Activated B cell treated with CpG ODN at 0.5 μM for 24 hours (primary cell): ENCODE measurements around the gene MARS1. TPM values are rescaled to one million over a fixed set of nuclear protein-coding genes. Genes with fewer than 3 reads are reported as not detected.

ENCODE experiments used
- ATAC-seq: fragments of 200-7000 bp; cut with Tn5 transposase; one replicate; pipeline ENCODE4 v1.10.0; 2021; ENCODE audit warnings: low read depth, mild to moderate bottlenecking, moderate library complexity
- CTCF ChIA-PET: fragments of 350-600 bp; sonication (Branson Sonifier 250); formaldehyde crosslinking; loops from one replicate; lab custom pipeline; 2021; ENCODE audit warnings: antibody characterized with exemption; lab: Charles Lee
- POLR2A ChIA-PET: fragments of 350-600 bp; sonication (Branson Sonifier 250); formaldehyde crosslinking; loops from one replicate; lab custom pipeline; 2021; ENCODE audit warnings: antibody characterized with exemption; lab: Charles Lee
- DNase-seq: peaks from one replicate; pipeline ENCODE4 v3.0.0; 2022
- H3K27ac Mint-ChIP-seq: one replicate; pipeline ENCODE4 v1.8.0; 2020; ENCODE audit warnings: mixed read lengths
- H3K27me3 Mint-ChIP-seq: one replicate; pipeline ENCODE4 v1.8.0; 2021; ENCODE audit warnings: mixed read lengths
- H3K36me3 Mint-ChIP-seq: one replicate; pipeline ENCODE4 v1.8.0; 2021; ENCODE audit warnings: low read depth, mixed read lengths
- H3K4me1 Mint-ChIP-seq: one replicate; pipeline ENCODE4 v1.8.0; 2021; ENCODE audit warnings: mixed read lengths
- H3K4me3 Mint-ChIP-seq: one replicate; pipeline ENCODE4 v1.8.0; 2020; ENCODE audit warnings: mild to moderate bottlenecking, mixed read lengths
- H3K9me3 Mint-ChIP-seq: one replicate; pipeline ENCODE4 v1.8.0; 2020; ENCODE audit warnings: mixed read lengths
- intact Hi-C: fragments of 100-400 bp; cut with micrococcal nuclease; formaldehyde crosslinking; loops from one replicate; pipeline ENCODE4 v1.15.1; 2024
- total RNA-seq: library from RNA; stranded (reverse); gene quantifications from 2 replicates; pipeline ENCODE4 v1.2.3, GENCODE V29; 2022
- TF ChIP-seq, protein P1 (sequence below): fragments of 200-600 bp; IDR thresholded peaks from one replicate; pipeline ENCODE4 v1.8.0; 2022; ENCODE audit warnings: antibody characterized with exemption, mild to moderate bottlenecking

Gene MARS1
- total RNA-seq, 1 donor from 2014 or later = 425 TPM

DNA sequence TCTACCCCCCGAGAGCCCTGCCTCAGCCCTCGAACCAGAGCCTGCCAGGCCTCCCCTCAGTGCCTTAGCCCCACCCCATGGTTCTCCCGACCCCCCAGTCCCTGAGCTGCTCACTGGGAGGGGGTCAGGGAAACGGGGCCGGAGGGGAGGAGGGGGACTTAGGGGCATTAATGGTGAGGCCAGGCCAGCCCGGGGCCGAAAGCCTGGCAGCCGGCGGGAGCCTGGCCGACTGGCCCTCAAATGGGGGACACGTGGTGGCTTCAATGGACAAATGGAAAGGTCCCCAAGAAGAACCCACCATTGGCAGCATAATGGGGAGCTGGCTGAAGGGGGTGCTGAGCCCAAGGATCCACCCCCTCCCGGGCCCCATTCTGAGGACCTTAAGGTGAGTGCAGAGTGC lies 40.3 kb downstream of the MARS1 start:
- peaks cover 82% of the 10 kb centered on the region for H3K36me3 Mint-ChIP-seq
- no peak for ATAC-seq
- no peaks in the 10 kb centered on the region for H3K27me3 Mint-ChIP-seq
- CTCF ChIA-PET = no interaction called here
- POLR2A ChIA-PET = interaction anchor here (1.2 kb wide), 1 partner anchor 8 kb away, joined by 3 read pairs; no protein-coding TSS in a partner anchor
- H3K27ac Mint-ChIP-seq = no peak overlapping the region
- peaks cover 17% of the 10 kb centered on the region for H3K4me1 Mint-ChIP-seq
- no peak overlapping the region for H3K4me3 Mint-ChIP-seq
- no peaks in the 10 kb centered on the region for H3K9me3 Mint-ChIP-seq
- DNase-seq = no peak
- TF ChIP-seq, protein P1, sequence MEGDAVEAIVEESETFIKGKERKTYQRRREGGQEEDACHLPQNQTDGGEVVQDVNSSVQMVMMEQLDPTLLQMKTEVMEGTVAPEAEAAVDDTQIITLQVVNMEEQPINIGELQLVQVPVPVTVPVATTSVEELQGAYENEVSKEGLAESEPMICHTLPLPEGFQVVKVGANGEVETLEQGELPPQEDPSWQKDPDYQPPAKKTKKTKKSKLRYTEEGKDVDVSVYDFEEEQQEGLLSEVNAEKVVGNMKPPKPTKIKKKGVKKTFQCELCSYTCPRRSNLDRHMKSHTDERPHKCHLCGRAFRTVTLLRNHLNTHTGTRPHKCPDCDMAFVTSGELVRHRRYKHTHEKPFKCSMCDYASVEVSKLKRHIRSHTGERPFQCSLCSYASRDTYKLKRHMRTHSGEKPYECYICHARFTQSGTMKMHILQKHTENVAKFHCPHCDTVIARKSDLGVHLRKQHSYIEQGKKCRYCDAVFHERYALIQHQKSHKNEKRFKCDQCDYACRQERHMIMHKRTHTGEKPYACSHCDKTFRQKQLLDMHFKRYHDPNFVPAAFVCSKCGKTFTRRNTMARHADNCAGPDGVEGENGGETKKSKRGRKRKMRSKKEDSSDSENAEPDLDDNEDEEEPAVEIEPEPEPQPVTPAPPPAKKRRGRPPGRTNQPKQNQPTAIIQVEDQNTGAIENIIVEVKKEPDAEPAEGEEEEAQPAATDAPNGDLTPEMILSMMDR = no peak
- intact Hi-C loops = no loop called here

DNA sequence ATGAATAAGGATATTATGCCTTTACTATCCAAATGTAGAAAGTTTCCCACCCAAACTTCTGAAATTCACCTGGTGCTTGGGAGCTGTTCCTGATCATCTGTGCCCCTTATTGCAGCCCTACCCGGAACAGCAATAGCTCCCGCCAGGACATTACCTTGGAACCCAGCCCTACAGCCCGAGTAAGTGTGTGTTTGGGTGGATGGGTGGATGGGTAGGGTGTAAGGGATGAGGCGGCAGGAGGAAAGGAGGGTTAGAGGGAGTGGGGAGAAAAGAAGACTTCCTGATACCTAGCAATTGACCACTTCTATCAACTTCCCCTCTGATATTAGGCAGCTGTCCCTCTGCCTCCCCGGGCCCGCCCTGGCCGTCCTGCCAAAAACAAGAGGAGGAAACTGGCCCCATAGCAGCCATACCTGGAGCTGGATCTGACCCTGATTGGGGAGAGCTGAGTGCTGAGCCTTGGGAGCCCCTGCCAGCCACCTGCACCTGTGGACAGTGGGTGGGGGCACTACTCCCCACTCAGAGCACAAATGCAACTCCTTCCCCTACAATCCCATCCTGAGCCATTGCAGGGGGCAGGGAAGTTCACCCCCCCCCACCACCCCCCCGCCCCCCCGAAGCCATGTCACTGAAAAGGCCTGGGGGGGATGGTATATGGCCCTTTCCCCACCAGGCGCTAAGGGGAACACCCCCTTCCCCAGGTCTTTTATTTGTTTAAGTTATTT lies 41.1 kb downstream of the MARS1 start:
- Mint-ChIP-seq H3K9me3 (no peaks in the 10 kb centered on the region), H3K27me3 (no peaks in the 10 kb centered on the region), H3K4me1 (peaks cover 9% of the 10 kb centered on the region), H3K36me3 (peaks cover 88% of the 10 kb centered on the region), H3K4me3 (no peak overlapping the region), H3K27ac (no peak overlapping the region)
- intact Hi-C loops = no loop called here
- TF ChIP-seq, protein P1 = no peak
- no peak for DNase-seq
- ChIA-PET POLR2A (interaction anchor here (0.7 to 1.7 kb wide), 2 partner anchors 8 kb away, joined by 5 to 9 read pairs; partner anchors contain the start of gene DDIT3), CTCF (no interaction called here)
- no peak for ATAC-seq

DNA sequence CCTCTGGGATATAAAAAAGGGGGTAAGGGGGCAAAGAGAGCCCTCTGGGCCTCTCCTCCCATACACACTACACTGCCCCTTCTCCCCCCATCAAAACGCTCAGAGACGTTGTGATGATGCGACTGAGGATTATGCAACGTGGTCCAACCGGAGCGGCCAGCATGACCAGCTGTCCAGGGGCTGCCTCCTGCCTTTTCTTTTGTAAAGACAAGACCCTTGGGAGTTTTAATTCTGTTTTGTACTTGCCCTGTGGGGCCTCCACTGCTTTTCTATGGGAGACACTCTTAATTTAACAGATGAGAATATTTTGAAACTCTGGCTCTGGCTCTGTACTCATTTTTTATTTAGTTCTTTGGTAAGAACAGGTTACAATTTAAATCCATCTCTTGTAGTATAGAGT lies 42.0 kb downstream of the MARS1 start:
- Mint-ChIP-seq H3K4me3 (no peak overlapping the region), H3K27me3 (no peaks in the 10 kb centered on the region), H3K36me3 (peaks cover 90% of the 10 kb centered on the region), H3K27ac (no peak overlapping the region), H3K9me3 (no peaks in the 10 kb centered on the region), H3K4me1 (peaks cover 3% of the 10 kb centered on the region)
- intact Hi-C loops = no loop called here
- ATAC-seq (no peak), DNase-seq (no peak)
- ChIA-PET POLR2A (interaction anchor here (0.6 to 1.7 kb wide), 3 partner anchors 8 to 82 kb away, joined by 5 to 12 read pairs (median 9); partner anchors contain the start of gene DDIT3), CTCF (no interaction called here)
- TF ChIP-seq, protein P1 = no peak

DNA sequence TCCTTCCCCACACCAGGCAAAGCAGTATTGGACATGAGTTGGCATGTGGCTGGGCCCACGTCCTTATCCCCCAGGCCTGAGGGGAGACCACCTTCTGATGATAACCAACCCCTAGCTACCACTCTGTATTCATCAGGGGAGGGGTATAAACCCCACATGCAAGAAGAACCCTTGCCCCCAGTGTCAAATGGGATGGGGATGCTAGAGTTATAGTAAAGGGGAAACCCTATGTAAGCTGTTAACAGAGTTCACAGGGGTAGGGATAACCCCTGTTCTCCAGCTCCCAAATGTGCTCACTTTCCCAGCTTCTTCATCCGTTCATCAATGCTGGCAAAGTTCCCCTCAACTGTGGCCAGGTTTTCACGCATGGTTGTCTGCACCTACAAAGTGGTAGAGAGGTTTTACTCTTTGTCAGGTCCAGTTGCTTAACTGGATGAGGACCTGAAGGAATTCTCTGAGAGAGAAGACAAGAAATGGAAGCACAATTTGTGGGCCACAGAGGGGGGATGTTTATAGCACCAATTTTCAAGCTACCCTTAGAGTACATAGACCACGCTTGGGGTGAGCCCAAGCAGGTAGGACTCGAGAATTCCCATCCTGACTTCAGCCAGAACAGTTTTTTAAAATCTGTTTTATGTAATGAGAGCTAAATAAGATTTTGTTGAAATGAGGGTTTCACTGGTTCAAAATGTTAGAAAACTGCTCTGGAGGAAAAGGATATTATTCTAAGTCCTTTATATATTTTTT lies 42.7 kb downstream of the MARS1 start:
- Mint-ChIP-seq H3K27me3 (no peaks in the 10 kb centered on the region), H3K27ac (no peak overlapping the region), H3K36me3 (peaks cover 91% of the 10 kb centered on the region), H3K4me3 (no peak overlapping the region), H3K9me3 (no peaks in the 10 kb centered on the region), H3K4me1 (no peaks in the 10 kb centered on the region)
- ChIA-PET POLR2A (interaction anchor here (1.7 kb wide), 1 partner anchor 10 kb away, joined by 5 read pairs; the partner anchor contains the start of gene DDIT3), CTCF (no interaction called here)
- TF ChIP-seq, protein P1 = no peak
- no peak for DNase-seq
- intact Hi-C loops = no loop called here
- no peak for ATAC-seq

DNA sequence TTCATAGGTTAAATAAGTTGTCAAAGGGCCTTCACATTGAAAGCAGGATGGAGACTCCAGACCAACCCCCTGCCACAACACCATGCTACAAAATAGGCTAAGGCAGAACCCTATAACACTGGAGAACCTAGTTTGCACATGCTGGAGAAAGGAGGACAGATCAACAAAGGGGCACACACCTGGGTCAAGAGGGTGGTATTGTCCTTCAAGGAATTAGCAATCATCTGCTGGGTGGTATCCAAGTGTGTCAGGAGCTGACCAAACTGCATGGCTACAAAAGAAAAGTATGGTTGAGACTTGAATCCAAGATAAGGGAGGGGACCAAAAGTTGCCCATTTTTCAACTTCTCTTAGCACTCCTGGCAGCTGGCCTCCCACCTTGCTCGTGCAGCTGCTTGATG lies 44.0 kb downstream of the MARS1 start:
- no peaks in the 10 kb centered on the region for H3K4me1 Mint-ChIP-seq
- POLR2A ChIA-PET = interaction anchor here (1.6 kb wide), 1 partner anchor 8 kb away, joined by 5 read pairs; no protein-coding TSS in a partner anchor
- intact Hi-C loops = no loop called here
- no peak overlapping the region for H3K27ac Mint-ChIP-seq
- peaks cover 85% of the 10 kb centered on the region for H3K36me3 Mint-ChIP-seq
- ATAC-seq (no peak), DNase-seq (no peak)
- H3K4me3 Mint-ChIP-seq = no peak overlapping the region
- CTCF ChIA-PET = no interaction called here
- TF ChIP-seq, protein P1 = no peak
- H3K9me3 Mint-ChIP-seq = no peaks in the 10 kb centered on the region
- H3K27me3 Mint-ChIP-seq = no peaks in the 10 kb centered on the region
